Right lobe of liver (tissue), 4 donors: ENCODE data around the gene LIPM.

Source experiments
- POLR2A ChIP-seq: fragments of 450-650 bp; IDR thresholded peaks from one replicate; pipeline ENCODE4 v1.6.1; 2017; ENCODE audit warnings: antibody characterized with exemption, mild to moderate bottlenecking
- TF ChIP-seq, protein P1 (sequence below), 4 donors: fragments of 200-600 bp in 3 of 4; fragments of 450-650 bp in 1 of 4; IDR thresholded peaks; one replicate each; pipeline versions ENCODE4 v1.5.1 to v1.8.0; 2016 to 2022; ENCODE audit warnings: antibody characterized with exemption in 4 of 4, mild to moderate bottlenecking in 2 of 4
- donor health status: DM: no; HTN: no; CAD: no.
- donor health status: DM: no; HTN: no; CAD: no.
- donor health status: DM: no; HTN: yes; CAD: no.

DNA sequence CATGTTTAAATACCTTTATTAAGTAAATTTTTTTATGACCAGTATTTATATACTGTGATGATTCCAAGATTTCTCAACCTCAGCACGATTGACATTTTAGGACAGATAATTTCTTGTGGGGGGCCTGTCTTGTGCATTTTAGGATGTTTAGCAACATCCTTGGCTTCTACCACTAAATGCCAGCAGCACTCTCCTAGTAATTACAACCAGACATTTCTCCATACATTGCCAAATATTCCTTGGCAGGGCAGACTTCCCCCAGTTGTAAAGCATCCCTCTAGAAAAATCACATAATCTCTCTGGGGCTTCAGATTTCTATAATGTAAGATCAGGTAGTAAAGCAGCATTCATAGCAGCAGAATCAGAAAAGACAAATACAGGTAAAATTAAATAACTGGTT is 7.8 kb upstream of the LIPM start:
- no peak for TF ChIP-seq POLR2A
- TF ChIP-seq, protein P1, sequence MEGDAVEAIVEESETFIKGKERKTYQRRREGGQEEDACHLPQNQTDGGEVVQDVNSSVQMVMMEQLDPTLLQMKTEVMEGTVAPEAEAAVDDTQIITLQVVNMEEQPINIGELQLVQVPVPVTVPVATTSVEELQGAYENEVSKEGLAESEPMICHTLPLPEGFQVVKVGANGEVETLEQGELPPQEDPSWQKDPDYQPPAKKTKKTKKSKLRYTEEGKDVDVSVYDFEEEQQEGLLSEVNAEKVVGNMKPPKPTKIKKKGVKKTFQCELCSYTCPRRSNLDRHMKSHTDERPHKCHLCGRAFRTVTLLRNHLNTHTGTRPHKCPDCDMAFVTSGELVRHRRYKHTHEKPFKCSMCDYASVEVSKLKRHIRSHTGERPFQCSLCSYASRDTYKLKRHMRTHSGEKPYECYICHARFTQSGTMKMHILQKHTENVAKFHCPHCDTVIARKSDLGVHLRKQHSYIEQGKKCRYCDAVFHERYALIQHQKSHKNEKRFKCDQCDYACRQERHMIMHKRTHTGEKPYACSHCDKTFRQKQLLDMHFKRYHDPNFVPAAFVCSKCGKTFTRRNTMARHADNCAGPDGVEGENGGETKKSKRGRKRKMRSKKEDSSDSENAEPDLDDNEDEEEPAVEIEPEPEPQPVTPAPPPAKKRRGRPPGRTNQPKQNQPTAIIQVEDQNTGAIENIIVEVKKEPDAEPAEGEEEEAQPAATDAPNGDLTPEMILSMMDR (IDR thresholded peaks at IDR 0.05) = no peak
